A549 (cell line): ENCODE measurements around the gene CPEB2. TPM values are rescaled to one million over a fixed set of nuclear protein-coding genes. Genes with fewer than 3 reads are reported as not detected.

Experiments used
- ATAC-seq, 2 experiments: fragments of 200-7000 bp in 1 of 2; fragments of >200 bp in 1 of 2; cut with Nextera tagmentation in 1 of 2; cut with Tn5 transposase in 1 of 2; 3 replicates each; pipeline versions ENCODE4 v1.8.0 to v1.9.1; 2018 to 2020; ENCODE audit warnings: mild to moderate bottlenecking in 1 of 2, moderate library complexity in 1 of 2
- CTCF ChIA-PET: fragments of 300-600 bp; sonication (Branson Sonifier 250); formaldehyde crosslinking; extraction: SDS; loops from one replicate; lab custom pipeline; 2021; ENCODE audit warnings: antibody characterized with exemption, inconsistent platforms; lab: Yijun Ruan, JAX
- POLR2A ChIA-PET: fragments of 350-600 bp; formaldehyde crosslinking; extraction: SDS; loops from one replicate; lab custom pipeline; 2021; ENCODE audit warnings: antibody characterized with exemption, inconsistent platforms; lab: Yijun Ruan, JAX
- DNase-seq, 2 experiments: peaks; one replicate each; pipeline versions ENCODE4 v3.0.0 to v3.0.0-alpha.2; 2011 to 2016; ENCODE audit warnings: low read depth in 1 of 2, low spot score in 1 of 2
- FAIRE-seq: peaks from 2 replicates; lab custom pipeline; 2011; peaks lifted over from hg19 to GRCh38; lab: Jason Lieb, UNC
- H3K27ac ChIP-seq, 2 experiments: fragments of >200 bp; sonication (Bioruptor Twin); formaldehyde crosslinking; 3 replicates each; pipeline ENCODE4 v1.5.1; 2016 to 2017
- H3K4me1 ChIP-seq: fragments of >200 bp; sonication (Bioruptor Twin); formaldehyde crosslinking; 3 replicates; pipeline ENCODE4 v1.6.1; 2016
- H3K4me2 ChIP-seq: fragments of >200 bp; sonication (Bioruptor Twin); formaldehyde crosslinking; 3 replicates; pipeline ENCODE4 v1.6.1; 2016
- H3K4me3 ChIP-seq: fragments of >200 bp; sonication (Bioruptor Twin); formaldehyde crosslinking; 3 replicates; pipeline ENCODE4 v1.5.1; 2016
- H3K9me3 ChIP-seq: fragments of >200 bp; sonication (Bioruptor Twin); formaldehyde crosslinking; 3 replicates; pipeline ENCODE4 v1.6.1; 2016
- CBX2 ChIP-seq: fragments of 200-600 bp; sonication (generic); IDR thresholded peaks from 2 replicates; pipeline ENCODE4 v1.6.1; 2016; ENCODE audit warnings: low read depth, mild to moderate bottlenecking, borderline replicate concordance
- CBX8 ChIP-seq: fragments of 200-600 bp; sonication (generic); IDR thresholded peaks from 2 replicates; pipeline ENCODE4 v1.6.1; 2016
- EHMT2 ChIP-seq: fragments of 200-600 bp; sonication (generic); IDR thresholded peaks from 2 replicates; pipeline ENCODE4 v1.6.1; 2016; ENCODE audit warnings: antibody characterized with exemption, low read depth, mild to moderate bottlenecking, moderate library complexity
- EP300 ChIP-seq, 2 experiments: fragments of >200 bp; sonication (Bioruptor Twin); formaldehyde crosslinking; IDR thresholded peaks; 2 replicates in 1 of 2; 3 replicates in 1 of 2; pipeline ENCODE4 v1.6.1; 2016 to 2017
- ESRRA ChIP-seq: fragments of 150-350 bp; IDR thresholded peaks from 2 replicates; pipeline ENCODE4 v1.6.1; 2014; ENCODE audit warnings: mild to moderate bottlenecking, low read length, borderline replicate concordance
- FOSB ChIP-seq: fragments of 250-450 bp; sonication (Bioruptor Pico); IDR thresholded peaks from 2 replicates; pipeline ENCODE4 v1.5.0; 2020; ENCODE audit warnings: mild to moderate bottlenecking, moderate library complexity
- FOSL2 ChIP-seq, 2 experiments: fragments of 450-650 bp in 1 of 2; fragments of >200 bp in 1 of 2; sonication (Bioruptor Twin) in 1 of 2; formaldehyde crosslinking; IDR thresholded peaks; 2 replicates each; pipeline versions ENCODE4 v1.5.0 to v1.6.1; 2016 to 2020; ENCODE audit warnings: mild to moderate bottlenecking in 1 of 2, moderate library complexity in 1 of 2
- HOXA7 ChIP-seq: fragments of 250-450 bp; sonication (Bioruptor Pico); IDR thresholded peaks from 2 replicates; pipeline ENCODE4 v1.5.0; 2020; ENCODE audit warnings: mild to moderate bottlenecking, moderate library complexity
- HOXB13 ChIP-seq: fragments of 250-450 bp; sonication (Bioruptor Pico); IDR thresholded peaks from 2 replicates; pipeline ENCODE4 v1.5.0; 2020; ENCODE audit warnings: low read depth, mild to moderate bottlenecking, moderate library complexity
- HOXB5 ChIP-seq: fragments of 250-450 bp; sonication (Bioruptor Pico); IDR thresholded peaks from 2 replicates; pipeline ENCODE4 v1.5.0; 2020; ENCODE audit warnings: mild to moderate bottlenecking, moderate library complexity
- JUN ChIP-seq, 2 experiments: fragments of >200 bp; sonication (Bioruptor Twin); formaldehyde crosslinking; IDR thresholded peaks; 2 replicates in 1 of 2; 3 replicates in 1 of 2; pipeline ENCODE4 v1.6.1; 2016 to 2017
- KDM1A ChIP-seq: fragments of 200-600 bp; sonication (generic); IDR thresholded peaks from 2 replicates; pipeline ENCODE4 v1.6.1; 2016; ENCODE audit warnings: low read depth, mild to moderate bottlenecking
- MAFK ChIP-seq: fragments of 450-650 bp; IDR thresholded peaks from 2 replicates; pipeline ENCODE4 v1.6.1; 2014; ENCODE audit not compliant: partially characterized antibody
- MAX ChIP-seq: IDR thresholded peaks from 2 replicates; pipeline ENCODE4 v1.6.1; 2012
- NPAS2 ChIP-seq: fragments of 250-450 bp; sonication (Bioruptor Pico); IDR thresholded peaks from 2 replicates; pipeline ENCODE4 v1.8.0; 2022; ENCODE audit warnings: mild to moderate bottlenecking, moderate library complexity, borderline replicate concordance
- PBX3 ChIP-seq: IDR thresholded peaks from 2 replicates; pipeline ENCODE4 v1.6.1; 2012
- PHF8 ChIP-seq: fragments of 200-600 bp; sonication (generic); IDR thresholded peaks from 2 replicates; pipeline ENCODE4 v1.6.1; 2016; ENCODE audit warnings: low read depth, mild to moderate bottlenecking, antibody characterized with exemption, moderate library complexity, borderline replicate concordance
- RAD21 ChIP-seq, 2 experiments: fragments of >200 bp in 1 of 2; sonication (Bioruptor Twin) in 1 of 2; formaldehyde crosslinking in 1 of 2; IDR thresholded peaks in 1 of 2; conservative IDR thresholded peaks in 1 of 2; 2 replicates in 1 of 2; 3 replicates in 1 of 2; pipeline ENCODE4 v1.6.1; 2012 to 2018; ENCODE audit warnings: inconsistent platforms in 1 of 2
- REST ChIP-seq: fragments of 200-600 bp; sonication (generic); IDR thresholded peaks from 2 replicates; pipeline ENCODE4 v1.6.1; 2016; ENCODE audit warnings: antibody characterized with exemption, mild to moderate bottlenecking, moderate library complexity
- SMC3 ChIP-seq: fragments of >200 bp; sonication (Bioruptor Twin); formaldehyde crosslinking; IDR thresholded peaks from 3 replicates; pipeline ENCODE4 v1.6.1; 2018; ENCODE audit warnings: inconsistent platforms
- SREBF2 ChIP-seq: fragments of 450-650 bp; IDR thresholded peaks from 2 replicates; pipeline ENCODE4 v1.6.1; 2014; ENCODE audit warnings: mild to moderate bottlenecking, moderate library complexity
- TFCP2L1 ChIP-seq: fragments of 250-450 bp; sonication (Bioruptor Pico); IDR thresholded peaks from 2 replicates; pipeline ENCODE4 v1.5.0; 2021; ENCODE audit warnings: mild to moderate bottlenecking
- TP53 ChIP-seq: fragments of 250-450 bp; sonication (Bioruptor Pico); IDR thresholded peaks from 2 replicates; pipeline ENCODE4 v1.5.0; 2021; ENCODE audit warnings: mild to moderate bottlenecking, moderate library complexity
- polyA plus RNA-seq, 4 experiments: library from polyadenylated mRNA; depleted of rRNA in 3 of 4; stranded (reverse); fragments of >200 nt; fragmentation: RNase III in 1 of 4; extraction: RNeasy Plus Mini Kit Qiagen cat#74134 plus additional on column Dnase treatment in 1 of 4; gene quantifications; 2 replicates in 3 of 4; 3 replicates in 1 of 4; pipeline ENCODE4 v1.2.3, GENCODE V29; 2011 to 2017

CPEB2 gene
- polyA plus RNA-seq, 2 of the 4 experiments (the other 2 are of a cell fraction), result 16.2 to 16.8 TPM

GRCh38 chr4:15034071-15034764 is 31.9 kb downstream of the CPEB2 start (continued):
- TF ChIP-seq HOXB5 (CRISPR knock-in tag) (no peak), JUN (IDR thresholded peaks at IDR 0.05) (no peak)

- Histone ChIP-seq H3K27ac (no peak overlapping the region), H3K4me3 (no peak overlapping the region), H3K4me2 (no peak overlapping the region), H3K4me1 (peaks cover 50% of the 10 kb centered on the region), H3K9me3 (no peaks in the 10 kb centered on the region)
- no peak for DNase-seq
- no peak for ATAC-seq
- CTCF ChIA-PET, result no interaction called here
- POLR2A ChIA-PET, result no interaction called here
- FAIRE-seq, result no peak
- TF ChIP-seq HOXA7 (no peak), EHMT2 (no peak), EP300 (IDR thresholded peaks at IDR 0.05) (no peak), SMC3 (no peak), REST (no peak), MAFK (no peak), FOSB (no peak), PBX3 (no peak), HOXB13 (CRISPR knock-in tag) (no peak)
- TF ChIP-seq, all 56 proteins: peak for 0
Measured at GRCh38 chr4:15035159-15035558, 32.9 kb downstream of the CPEB2 start.

GRCh38 chr4:15037923-15038541 is 35.8 kb downstream of the CPEB2 start:
- CTCF ChIA-PET, result interaction anchor here (0.7 to 1.2 kb wide), 2 partner anchors 10 to 125 kb away, joined by 3 read pairs; no protein-coding TSS in a partner anchor
- Histone ChIP-seq H3K27ac (no peak overlapping the region), H3K4me1 (peaks cover 50% of the 10 kb centered on the region), H3K9me3 (no peaks in the 10 kb centered on the region), H3K4me3 (no peak overlapping the region), H3K4me2 (no peak overlapping the region)
- DNase-seq (no peak), FAIRE-seq (no peak), ATAC-seq (no peak)
- POLR2A ChIA-PET, result no interaction called here
- no peak for TF ChIP-seq MAX
- no peak for TF ChIP-seq SREBF2
- no peak for TF ChIP-seq FOSL2 (IDR thresholded peaks at IDR 0.05)
- no peak for TF ChIP-seq FOSL2 (CRISPR knock-in tag; IDR thresholded peaks at IDR 0.05)
- no peak for TF ChIP-seq RAD21 (conservative IDR thresholded peaks at IDR 0.05 in 1 of 2, IDR thresholded peaks at IDR 0.05 in 1 of 2)
- TF ChIP-seq TP53, result no peak
- TF ChIP-seq KDM1A, result no peak
- TF ChIP-seq PHF8, result no peak
- no peak for TF ChIP-seq CBX8
- TF ChIP-seq ESRRA, result no peak
- no peak for TF ChIP-seq TFCP2L1 (CRISPR knock-in tag)
- no peak for TF ChIP-seq CBX2
- TF ChIP-seq PBX3, result no peak
- TF ChIP-seq NPAS2 (CRISPR knock-in tag), result no peak
